ENCODE measurements around the gene SRGAP1. TPM values are rescaled to one million over a fixed set of nuclear protein-coding genes. Genes with fewer than 3 reads are reported as not detected.
A peak's percentile ranks its signal among the peaks of the same experiment; 100 is the strongest.
"Not testable (repeated sequence)": the region's sequence is repeated elsewhere in the genome, so short reads cannot be mapped to it uniquely, and the experiment has no call there.

Gene SRGAP1
- total RNA-seq, 1 donor from 2014 or later, result 9.7 TPM

GRCh38 chr12:64030155-64030554, 185.7 kb downstream of the SRGAP1 start:
- H3K27ac Mint-ChIP-seq, result no peak overlapping the region
- peaks cover 5% of the 10 kb centered on the region for H3K36me3 Mint-ChIP-seq
- H3K27me3 Mint-ChIP-seq (ENCODE audit: low read depth), result no peaks in the 10 kb centered on the region
- peaks cover 15% of the 10 kb centered on the region for H3K9me3 Mint-ChIP-seq
- TF ChIP-seq CTCF (IDR thresholded peaks at IDR 0.05; ENCODE audit: unreplicated experiment), result no peak
- DNase-seq (ENCODE audit: low spot score in 2 of 2, unreplicated experiment in 2 of 2), result no peak
- peaks cover 15% of the 10 kb centered on the region for H3K4me1 Mint-ChIP-seq
- no peak overlapping the region for H3K4me3 Mint-ChIP-seq

- H3K27me3 Mint-ChIP-seq (ENCODE audit: low read depth); H3K4me3 Mint-ChIP-seq; H3K36me3 Mint-ChIP-seq; DNase-seq (ENCODE audit: low spot score in 2 of 2, unreplicated experiment in 2 of 2); H3K27ac Mint-ChIP-seq: not testable (repeated sequence)
- Mint-ChIP-seq H3K9me3 (peaks cover 23% of the 10 kb centered on the region), H3K4me1 (peaks cover 14% of the 10 kb centered on the region)
Observed at GRCh38 chr12:64034056-64034455, 189.6 kb downstream of the SRGAP1 start.

GRCh38 chr12:64034901-64035576, 190.5 kb downstream of the SRGAP1 start:
- Mint-ChIP-seq H3K27me3 (ENCODE audit: low read depth) (no peaks in the 10 kb centered on the region), H3K9me3 (peaks cover 19% of the 10 kb centered on the region), H3K36me3 (peaks cover 1% of the 10 kb centered on the region), H3K4me3 (no peak overlapping the region), H3K27ac (no peak overlapping the region), H3K4me1 (peaks cover 17% of the 10 kb centered on the region)
- DNase-seq (ENCODE audit: low spot score in 2 of 2, unreplicated experiment in 2 of 2), result no peak
- no peak for TF ChIP-seq CTCF (IDR thresholded peaks at IDR 0.05; ENCODE audit: unreplicated experiment)

- TF ChIP-seq CTCF (IDR thresholded peaks at IDR 0.05; ENCODE audit: unreplicated experiment), result no peak
Observed at GRCh38 chr12:64036414-64036813, 191.9 kb downstream of the SRGAP1 start.

GRCh38 chr12:64039281-64039871, 194.9 kb downstream of the SRGAP1 start:
- Mint-ChIP-seq H3K4me3 (no peak overlapping the region), H3K27me3 (ENCODE audit: low read depth) (no peaks in the 10 kb centered on the region), H3K27ac (peak overlapping the region; percentile 64), H3K36me3 (no peaks in the 10 kb centered on the region), H3K9me3 (peaks cover 8% of the 10 kb centered on the region), H3K4me1 (peaks cover 27% of the 10 kb centered on the region)
- TF ChIP-seq CTCF (IDR thresholded peaks at IDR 0.05; ENCODE audit: unreplicated experiment), result no peak
- DNase-seq (ENCODE audit: low spot score in 2 of 2, unreplicated experiment in 2 of 2), result no peak

More at GRCh38 chr12:64036414-64036813, 191.9 kb downstream of the SRGAP1 start:
- Mint-ChIP-seq H3K27me3 (ENCODE audit: low read depth) (no peaks in the 10 kb centered on the region), H3K4me1 (peaks cover 15% of the 10 kb centered on the region), H3K27ac (no peak overlapping the region), H3K36me3 (peaks cover 1% of the 10 kb centered on the region), H3K9me3 (peaks cover 19% of the 10 kb centered on the region), H3K4me3 (no peak overlapping the region)
- DNase-seq (ENCODE audit: low spot score in 2 of 2, unreplicated experiment in 2 of 2), result no peak

- Mint-ChIP-seq H3K4me1 (peaks cover 25% of the 10 kb centered on the region), H3K9me3 (no peaks in the 10 kb centered on the region), H3K36me3 (no peaks in the 10 kb centered on the region), H3K27me3 (ENCODE audit: low read depth) (no peaks in the 10 kb centered on the region), H3K27ac (no peak overlapping the region), H3K4me3 (no peak overlapping the region)
- TF ChIP-seq CTCF (IDR thresholded peaks at IDR 0.05; ENCODE audit: unreplicated experiment), result no peak
- no peak for DNase-seq (ENCODE audit: low spot score in 2 of 2, unreplicated experiment in 2 of 2)
Observed at GRCh38 chr12:64042911-64043310, 198.4 kb downstream of the SRGAP1 start.

Measured in mesothelial cell of epicardium (in vitro differentiated cells).